Measurements from ENCODE around the gene MBL2.

- TF ChIP-seq, protein P1, sequence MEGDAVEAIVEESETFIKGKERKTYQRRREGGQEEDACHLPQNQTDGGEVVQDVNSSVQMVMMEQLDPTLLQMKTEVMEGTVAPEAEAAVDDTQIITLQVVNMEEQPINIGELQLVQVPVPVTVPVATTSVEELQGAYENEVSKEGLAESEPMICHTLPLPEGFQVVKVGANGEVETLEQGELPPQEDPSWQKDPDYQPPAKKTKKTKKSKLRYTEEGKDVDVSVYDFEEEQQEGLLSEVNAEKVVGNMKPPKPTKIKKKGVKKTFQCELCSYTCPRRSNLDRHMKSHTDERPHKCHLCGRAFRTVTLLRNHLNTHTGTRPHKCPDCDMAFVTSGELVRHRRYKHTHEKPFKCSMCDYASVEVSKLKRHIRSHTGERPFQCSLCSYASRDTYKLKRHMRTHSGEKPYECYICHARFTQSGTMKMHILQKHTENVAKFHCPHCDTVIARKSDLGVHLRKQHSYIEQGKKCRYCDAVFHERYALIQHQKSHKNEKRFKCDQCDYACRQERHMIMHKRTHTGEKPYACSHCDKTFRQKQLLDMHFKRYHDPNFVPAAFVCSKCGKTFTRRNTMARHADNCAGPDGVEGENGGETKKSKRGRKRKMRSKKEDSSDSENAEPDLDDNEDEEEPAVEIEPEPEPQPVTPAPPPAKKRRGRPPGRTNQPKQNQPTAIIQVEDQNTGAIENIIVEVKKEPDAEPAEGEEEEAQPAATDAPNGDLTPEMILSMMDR (IDR thresholded peaks at IDR 0.05), result no peak
- TF ChIP-seq, protein P2, sequence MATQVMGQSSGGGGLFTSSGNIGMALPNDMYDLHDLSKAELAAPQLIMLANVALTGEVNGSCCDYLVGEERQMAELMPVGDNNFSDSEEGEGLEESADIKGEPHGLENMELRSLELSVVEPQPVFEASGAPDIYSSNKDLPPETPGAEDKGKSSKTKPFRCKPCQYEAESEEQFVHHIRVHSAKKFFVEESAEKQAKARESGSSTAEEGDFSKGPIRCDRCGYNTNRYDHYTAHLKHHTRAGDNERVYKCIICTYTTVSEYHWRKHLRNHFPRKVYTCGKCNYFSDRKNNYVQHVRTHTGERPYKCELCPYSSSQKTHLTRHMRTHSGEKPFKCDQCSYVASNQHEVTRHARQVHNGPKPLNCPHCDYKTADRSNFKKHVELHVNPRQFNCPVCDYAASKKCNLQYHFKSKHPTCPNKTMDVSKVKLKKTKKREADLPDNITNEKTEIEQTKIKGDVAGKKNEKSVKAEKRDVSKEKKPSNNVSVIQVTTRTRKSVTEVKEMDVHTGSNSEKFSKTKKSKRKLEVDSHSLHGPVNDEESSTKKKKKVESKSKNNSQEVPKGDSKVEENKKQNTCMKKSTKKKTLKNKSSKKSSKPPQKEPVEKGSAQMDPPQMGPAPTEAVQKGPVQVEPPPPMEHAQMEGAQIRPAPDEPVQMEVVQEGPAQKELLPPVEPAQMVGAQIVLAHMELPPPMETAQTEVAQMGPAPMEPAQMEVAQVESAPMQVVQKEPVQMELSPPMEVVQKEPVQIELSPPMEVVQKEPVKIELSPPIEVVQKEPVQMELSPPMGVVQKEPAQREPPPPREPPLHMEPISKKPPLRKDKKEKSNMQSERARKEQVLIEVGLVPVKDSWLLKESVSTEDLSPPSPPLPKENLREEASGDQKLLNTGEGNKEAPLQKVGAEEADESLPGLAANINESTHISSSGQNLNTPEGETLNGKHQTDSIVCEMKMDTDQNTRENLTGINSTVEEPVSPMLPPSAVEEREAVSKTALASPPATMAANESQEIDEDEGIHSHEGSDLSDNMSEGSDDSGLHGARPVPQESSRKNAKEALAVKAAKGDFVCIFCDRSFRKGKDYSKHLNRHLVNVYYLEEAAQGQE (IDR thresholded peaks at IDR 0.05; ENCODE audit: insufficient read depth in 1 of 2, low read depth in 2 of 2, low read length in 1 of 2), result no peak
- TF ChIP-seq SIN3A (IDR thresholded peaks at IDR 0.05; ENCODE audit: borderline replicate concordance, insufficient read depth, low read depth, low read length) (no peak), POLR2AphosphoS5 (IDR thresholded peaks at IDR 0.05; ENCODE audit: low read depth, low read length) (no peak)
Observed at GRCh38 chr10:52747694-52748093, 24.9 kb downstream of the MBL2 start.
